OCI-LY1 (cell line): ENCODE data around the gene TRIO.

Source experiments
- CTCF ChIP-seq: fragments of 200-600 bp; sonication (generic), shearing (Covaris generic); IDR thresholded peaks from 2 replicates; pipeline ENCODE4 v1.5.1; 2017; ENCODE audit warnings: mild to moderate bottlenecking, antibody characterized with exemption, low read length, moderate library complexity, mixed read lengths
- EZH2 ChIP-seq: fragments of 200-600 bp; sonication (generic), shearing (Covaris generic); IDR thresholded peaks from 2 replicates; pipeline ENCODE4 v1.8.0; 2017; ENCODE audit warnings: borderline replicate concordance, mixed run types, mild to moderate bottlenecking, antibody characterized with exemption, low read length, moderate library complexity, mixed read lengths

- TF ChIP-seq CTCF: no peak
- TF ChIP-seq EZH2: no peak
These were observed 99.8 kb downstream of the TRIO start for GRCh38 chr5:14242871-14243383.
